SU-DHL-6 (cell line): ENCODE measurements around the gene NSD1.

ENCODE experiments used
- H2AFZ ChIP-seq: fragments of 200-600 bp; sonication (generic); 2 replicates; pipeline ENCODE4 v1.6.1; 2014; ENCODE audit warnings: low read depth, mild to moderate bottlenecking, moderate library complexity, mixed read lengths, antibody characterized with exemption, low read length; ENCODE audit not compliant: severe bottlenecking
- H3F3A ChIP-seq: fragments of 200-600 bp; shearing (Covaris generic); 2 replicates; pipeline ENCODE4 v1.6.0; 2016; ENCODE audit warnings: antibody characterized with exemption, mild to moderate bottlenecking; ENCODE audit not compliant: insufficient read depth
- H3K27ac ChIP-seq: fragments of 200-600 bp; sonication (generic); 2 replicates; pipeline ENCODE4 v1.5.1; 2016; ENCODE audit warnings: low read depth, mild to moderate bottlenecking, low read length, moderate library complexity, mixed read lengths
- H3K27me3 ChIP-seq: fragments of 200-600 bp; sonication (generic), shearing (Covaris generic); 2 replicates; pipeline ENCODE4 v1.6.0; 2014; ENCODE audit warnings: mild to moderate bottlenecking, low read length
- H3K36me3 ChIP-seq: fragments of 200-600 bp; sonication (generic); 2 replicates; pipeline ENCODE4 v1.6.1; 2014; ENCODE audit warnings: mild to moderate bottlenecking, low read length, mixed read lengths
- H3K4me2 ChIP-seq: fragments of 300-600, 200-600 bp; shearing (Covaris generic), sonication (generic); 2 replicates; pipeline ENCODE4 v1.6.0; 2014; ENCODE audit warnings: low read length, low read depth, mild to moderate bottlenecking; ENCODE audit not compliant: poor library complexity, severe bottlenecking
- H3K4me3 ChIP-seq: fragments of 200-600 bp; sonication (generic); 2 replicates; pipeline ENCODE4 v1.5.1; 2014; ENCODE audit warnings: antibody characterized with exemption, low read length, mild to moderate bottlenecking, mixed read lengths; ENCODE audit not compliant: insufficient read depth, poor library complexity, severe bottlenecking
- H3K79me2 ChIP-seq: fragments of 200-600 bp; sonication (generic); 2 replicates; pipeline ENCODE4 v1.6.1; 2014; ENCODE audit warnings: mild to moderate bottlenecking, low read length, moderate library complexity; ENCODE audit not compliant: insufficient read depth
- H3K9ac ChIP-seq: fragments of 200-600 bp; sonication (generic); 2 replicates; pipeline ENCODE4 v1.7.0; 2014; ENCODE audit warnings: mild to moderate bottlenecking, low read length
- H3K9me2 ChIP-seq: fragments of 200-600 bp; sonication (generic); replicated peaks from 2 replicates; pipeline ENCODE4 v1.6.1; 2014; ENCODE audit warnings: low read length; ENCODE audit not compliant: insufficient read depth
- H3K9me3 ChIP-seq: fragments of 200-600 bp; sonication (generic); 2 replicates; pipeline ENCODE4 v1.6.1; 2014; ENCODE audit warnings: low read length, mixed read lengths; ENCODE audit not compliant: insufficient read depth
- H4K20me1 ChIP-seq: fragments of 200-600 bp; sonication (generic); 2 replicates; pipeline ENCODE4 v1.6.1; 2014; ENCODE audit warnings: low read depth, mild to moderate bottlenecking, antibody characterized with exemption, low read length, moderate library complexity, mixed read lengths
- EZH2phosphoT487 ChIP-seq: fragments of 200-600 bp; sonication (generic), shearing (Covaris generic); conservative IDR thresholded peaks from 2 replicates; pipeline ENCODE4 v1.6.1; 2018; ENCODE audit warnings: mild to moderate bottlenecking, antibody characterized with exemption, low read length, moderate library complexity, mixed read lengths
- TF ChIP-seq, protein P1 (sequence below): fragments of 200-600 bp; sonication (generic); IDR thresholded peaks from one replicate; pipeline ENCODE4 v1.5.1; 2017; ENCODE audit warnings: antibody characterized with exemption, mild to moderate bottlenecking, low read length, moderate library complexity; ENCODE audit not compliant: insufficient read depth, poor library complexity, severe bottlenecking

NSD1 gene

DNA sequence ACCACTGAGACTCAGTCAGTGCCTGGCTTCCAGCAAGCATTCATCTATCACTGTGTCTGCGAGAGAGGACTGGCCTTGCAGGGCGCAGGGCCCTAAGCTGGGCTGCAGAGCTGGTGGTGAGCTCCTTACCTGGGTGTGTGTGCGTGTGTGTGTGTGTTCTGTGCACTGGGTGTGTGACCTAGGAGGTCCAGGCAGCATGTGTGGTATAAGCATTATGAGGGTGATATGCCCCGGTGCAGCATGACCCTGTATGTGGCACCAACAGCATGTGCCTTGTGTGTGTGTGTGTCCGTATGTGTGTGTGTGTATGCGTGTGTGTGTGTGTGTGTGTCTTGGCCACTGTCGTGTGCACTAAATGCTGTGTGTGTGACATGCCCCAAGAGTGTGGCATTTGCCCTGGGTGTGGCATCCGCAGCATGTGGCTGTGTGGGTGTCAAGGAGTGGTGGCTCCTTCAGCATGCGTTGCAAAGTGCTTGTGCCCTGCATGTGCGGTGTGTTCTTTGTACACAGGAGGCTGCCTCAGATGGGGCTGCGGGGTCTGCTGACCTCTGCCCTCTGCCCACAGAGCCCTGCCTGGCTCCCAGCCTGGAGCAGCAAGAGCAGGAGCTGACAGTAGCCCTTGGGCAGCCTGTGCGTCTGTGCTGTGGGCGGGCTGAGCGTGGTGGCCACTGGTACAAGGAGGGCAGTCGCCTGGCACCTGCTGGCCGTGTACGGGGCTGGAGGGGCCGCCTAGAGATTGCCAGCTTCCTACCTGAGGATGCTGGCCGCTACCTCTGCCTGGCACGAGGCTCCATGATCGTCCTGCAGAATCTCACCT is 43.5 kb upstream of the NSD1 start:
- H3K9ac ChIP-seq: no peak overlapping the region
- H2AFZ ChIP-seq: no peak overlapping the region

GRCh38 chr5:177090813-177091212 is 42.8 kb upstream of the NSD1 start:
- no peaks in the 10 kb centered on the region for H4K20me1 ChIP-seq
- H3K4me3 ChIP-seq: no peak overlapping the region
- H3K79me2 ChIP-seq: no peaks in the 10 kb centered on the region
- TF ChIP-seq, protein P1, sequence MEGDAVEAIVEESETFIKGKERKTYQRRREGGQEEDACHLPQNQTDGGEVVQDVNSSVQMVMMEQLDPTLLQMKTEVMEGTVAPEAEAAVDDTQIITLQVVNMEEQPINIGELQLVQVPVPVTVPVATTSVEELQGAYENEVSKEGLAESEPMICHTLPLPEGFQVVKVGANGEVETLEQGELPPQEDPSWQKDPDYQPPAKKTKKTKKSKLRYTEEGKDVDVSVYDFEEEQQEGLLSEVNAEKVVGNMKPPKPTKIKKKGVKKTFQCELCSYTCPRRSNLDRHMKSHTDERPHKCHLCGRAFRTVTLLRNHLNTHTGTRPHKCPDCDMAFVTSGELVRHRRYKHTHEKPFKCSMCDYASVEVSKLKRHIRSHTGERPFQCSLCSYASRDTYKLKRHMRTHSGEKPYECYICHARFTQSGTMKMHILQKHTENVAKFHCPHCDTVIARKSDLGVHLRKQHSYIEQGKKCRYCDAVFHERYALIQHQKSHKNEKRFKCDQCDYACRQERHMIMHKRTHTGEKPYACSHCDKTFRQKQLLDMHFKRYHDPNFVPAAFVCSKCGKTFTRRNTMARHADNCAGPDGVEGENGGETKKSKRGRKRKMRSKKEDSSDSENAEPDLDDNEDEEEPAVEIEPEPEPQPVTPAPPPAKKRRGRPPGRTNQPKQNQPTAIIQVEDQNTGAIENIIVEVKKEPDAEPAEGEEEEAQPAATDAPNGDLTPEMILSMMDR: no peak
- no peak for TF ChIP-seq EZH2phosphoT487
- no peaks in the 10 kb centered on the region for H3K36me3 ChIP-seq
- H3K9me2 ChIP-seq: no peaks in the 10 kb centered on the region
- no peak overlapping the region for H3K4me2 ChIP-seq
- no peak overlapping the region for H2AFZ ChIP-seq
- no peak overlapping the region for H3K27ac ChIP-seq
- H3K9ac ChIP-seq: no peak overlapping the region
- H3F3A ChIP-seq: peaks cover 6% of the 10 kb centered on the region
- no peaks in the 10 kb centered on the region for H3K27me3 ChIP-seq
- no peaks in the 10 kb centered on the region for H3K9me3 ChIP-seq

More for the DNA sequence above, 43.5 kb upstream of the NSD1 start:
- Histone ChIP-seq H3K36me3 (no peaks in the 10 kb centered on the region), H3K4me2 (no peak overlapping the region), H3F3A (peaks cover 13% of the 10 kb centered on the region), H3K9me3 (no peaks in the 10 kb centered on the region), H3K27me3 (no peaks in the 10 kb centered on the region), H3K4me3 (no peak overlapping the region), H3K27ac (no peak overlapping the region), H3K9me2 (no peaks in the 10 kb centered on the region), H3K79me2 (no peaks in the 10 kb centered on the region), H4K20me1 (no peaks in the 10 kb centered on the region)
- TF ChIP-seq, protein P1: no peak
- no peak for TF ChIP-seq EZH2phosphoT487

DNA sequence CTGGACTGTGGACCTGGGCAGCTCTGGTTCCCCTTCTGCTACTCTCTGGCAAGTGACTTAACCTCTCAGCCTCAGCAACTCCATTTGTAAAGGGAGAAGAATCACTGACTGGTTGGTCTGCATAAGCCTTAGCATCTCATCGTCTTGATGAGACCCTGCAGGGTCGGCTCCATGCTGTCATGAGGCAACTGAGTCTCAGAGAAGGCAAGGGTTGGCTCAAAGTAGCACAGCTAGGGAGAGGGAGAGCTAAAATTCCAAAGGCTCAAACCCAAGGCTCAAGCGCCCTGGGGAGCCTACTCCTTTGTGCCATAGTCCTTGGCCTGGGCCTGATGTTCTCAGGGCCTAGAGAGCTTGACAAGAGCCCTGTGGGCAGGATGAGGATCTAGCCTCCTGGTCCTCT is 42.3 kb upstream of the NSD1 start:
- Histone ChIP-seq H3K4me2 (no peak overlapping the region), H3K79me2 (no peaks in the 10 kb centered on the region), H3K9me3 (no peaks in the 10 kb centered on the region), H3K9ac (no peak overlapping the region), H3K27ac (no peak overlapping the region), H3K27me3 (no peaks in the 10 kb centered on the region), H3K9me2 (no peaks in the 10 kb centered on the region), H4K20me1 (no peaks in the 10 kb centered on the region), H3F3A (0 out of 2 replicates have a peak, but pooled peaks cover 1% of the 10 kb centered on the region), H3K36me3 (no peaks in the 10 kb centered on the region), H2AFZ (no peak overlapping the region), H3K4me3 (no peak overlapping the region)
- no peak for TF ChIP-seq EZH2phosphoT487
- TF ChIP-seq, protein P1: no peak
